GM20000 (cell line): Measurements from ENCODE around the gene DHX30.

Source experiments
- DNase-seq: peaks from one replicate; pipeline ENCODE4 v3.0.0; 2012; ENCODE audit warnings: low spot score
- CTCF ChIP-seq: IDR thresholded peaks from 2 replicates; pipeline ENCODE4 v1.5.1; 2012; ENCODE audit warnings: mild to moderate bottlenecking, control low read depth; ENCODE audit errors: extremely low read depth, missing control alignments

DHX30 gene

GRCh38 chr3:47899495-47900108 is 96.7 kb downstream of the DHX30 start:
- no peak for TF ChIP-seq CTCF
- no peak for DNase-seq
